Myocyte (in vitro differentiated cells): ENCODE measurements around the gene CEP350. TPM values are rescaled to one million over a fixed set of nuclear protein-coding genes. Genes with fewer than 3 reads are reported as not detected.
"Not testable (repeated sequence)": the region's sequence is repeated elsewhere in the genome, so short reads cannot be mapped to it uniquely, and the experiment has no call there.

Source experiments
- DNase-seq: peaks from one replicate; pipeline ENCODE4 v3.0.0-alpha.2; 2012; ENCODE audit warnings: low read depth
- total RNA-seq: library from RNA; depleted of rRNA; stranded (reverse); fragments of >200 nt; gene quantifications from 2 replicates; pipeline ENCODE4 v1.2.3, GENCODE V29; 2014

CEP350 gene
- total RNA-seq, 1 donor from 2014 or later: 58.0 TPM

DNA sequence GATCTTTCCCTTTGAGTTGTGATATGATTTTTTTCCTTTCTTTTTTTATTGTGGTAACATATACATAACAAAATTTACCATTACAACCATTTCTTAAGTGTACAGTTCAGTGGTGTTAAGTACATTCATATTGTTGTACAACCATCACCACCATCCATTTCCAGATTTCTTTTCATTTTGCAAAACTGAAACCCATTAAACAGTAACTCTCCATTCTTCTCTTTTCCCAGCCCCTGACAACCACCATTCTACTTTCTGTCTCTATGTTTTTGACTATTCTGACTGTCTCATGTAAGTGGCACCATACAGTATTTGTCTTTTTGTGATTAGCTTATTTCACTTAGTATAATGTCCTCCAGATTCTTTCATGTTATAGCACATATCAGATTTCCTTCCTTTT is 30.3 kb downstream of the CEP350 start:
- DNase-seq: no peak

- no peak for DNase-seq
These were observed 36.2 kb downstream of the CEP350 start for GRCh38 chr1:179990847-179991246.

DNA sequence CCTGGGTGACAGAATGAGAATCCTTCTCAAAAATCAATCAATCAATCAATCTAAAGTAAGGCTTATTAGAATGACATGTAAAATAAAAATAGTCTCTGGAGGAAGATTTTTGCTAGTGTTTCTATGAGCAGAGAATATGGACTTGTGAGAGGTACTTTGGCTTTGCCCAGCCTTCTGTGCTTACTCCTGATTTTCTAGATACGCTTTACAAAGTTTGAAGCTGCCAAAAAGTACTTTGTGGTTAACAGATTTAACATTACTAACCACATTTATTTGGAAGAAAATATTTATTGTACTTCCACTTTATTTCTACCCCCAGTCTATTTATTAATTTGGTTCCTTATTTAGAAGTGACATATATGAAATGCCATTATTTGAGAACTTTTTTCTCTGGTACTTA is 41.0 kb downstream of the CEP350 start:
- no peak for DNase-seq

DNA sequence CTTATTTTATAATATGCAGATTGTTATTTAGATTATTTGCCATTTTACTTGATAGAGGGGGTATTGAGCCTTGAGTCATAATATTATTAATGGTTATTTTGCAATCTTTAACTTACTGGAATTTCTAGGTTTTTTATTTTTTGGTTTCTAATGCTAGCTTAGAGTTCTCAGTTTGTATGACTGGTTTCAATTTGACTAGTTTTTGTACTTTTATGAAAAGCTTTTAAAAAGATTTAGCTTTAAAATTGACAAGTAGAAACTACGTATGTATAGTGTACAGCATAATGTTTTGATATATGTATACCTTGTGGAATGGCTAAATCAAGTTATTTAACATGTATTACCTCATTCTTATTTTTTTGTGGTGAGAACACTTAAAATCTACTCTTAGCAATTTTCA is 41.5 kb downstream of the CEP350 start:
- DNase-seq: no peak

- DNase-seq: no peak
These were observed 46.0 kb downstream of the CEP350 start for GRCh38 chr1:180000575-180000974.

- DNase-seq: no peak
These were observed 47.8 kb downstream of the CEP350 start for GRCh38 chr1:180002437-180002836.

- peak; percentile 52 for DNase-seq
These were observed 48.6 kb downstream of the CEP350 start for GRCh38 chr1:180003026-180003695.

GRCh38 chr1:180006762-180007161 is 52.2 kb downstream of the CEP350 start:
- not testable (repeated sequence) for DNase-seq

DNA sequence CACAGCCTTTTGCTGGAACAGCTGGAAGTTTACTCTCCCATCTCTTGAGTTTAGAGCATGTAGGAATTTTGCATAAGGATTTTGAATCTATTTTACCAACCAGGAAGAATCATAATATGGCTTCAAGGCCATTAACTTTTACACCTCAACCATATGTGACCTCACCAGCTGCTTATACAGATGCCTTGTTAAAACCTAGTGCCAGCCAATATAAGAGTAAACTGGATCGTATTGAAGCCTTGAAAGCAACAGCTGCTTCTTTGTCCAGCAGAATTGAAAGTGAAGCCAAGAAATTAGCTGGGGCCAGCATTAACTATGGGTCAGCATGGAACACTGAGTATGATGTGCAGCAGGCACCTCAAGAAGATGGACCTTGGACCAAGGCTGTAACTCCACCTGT is 65.4 kb downstream of the CEP350 start:
- peak; percentile 44 for DNase-seq

GRCh38 chr1:180026556-180026955 is 71.9 kb downstream of the CEP350 start:
- no peak for DNase-seq

- DNase-seq: peak; percentile 27
These were observed 73.4 kb downstream of the CEP350 start for GRCh38 chr1:180027949-180028445.

DNA sequence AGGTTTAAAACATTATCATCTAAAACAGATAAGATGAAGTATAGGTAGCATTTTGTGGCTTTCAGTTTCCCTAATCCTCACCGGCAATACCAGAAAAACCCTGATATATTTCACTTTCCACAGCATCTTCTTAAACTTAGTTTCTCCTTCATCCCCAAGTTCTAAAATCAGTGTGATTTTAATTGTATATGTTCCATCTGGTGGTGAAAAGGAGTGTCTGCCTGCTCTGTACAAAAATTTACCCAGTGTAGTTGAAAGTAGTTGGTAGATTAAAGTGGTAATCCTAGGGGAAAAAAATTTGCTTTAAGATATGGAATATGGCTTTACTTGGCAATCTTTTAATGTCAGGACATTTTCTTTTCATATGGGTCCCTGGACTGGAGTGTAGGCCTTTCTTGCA is 74.3 kb downstream of the CEP350 start:
- no peak for DNase-seq

- DNase-seq: no peak
These were observed 75.0 kb downstream of the CEP350 start for GRCh38 chr1:180029524-180030135.

DNA sequence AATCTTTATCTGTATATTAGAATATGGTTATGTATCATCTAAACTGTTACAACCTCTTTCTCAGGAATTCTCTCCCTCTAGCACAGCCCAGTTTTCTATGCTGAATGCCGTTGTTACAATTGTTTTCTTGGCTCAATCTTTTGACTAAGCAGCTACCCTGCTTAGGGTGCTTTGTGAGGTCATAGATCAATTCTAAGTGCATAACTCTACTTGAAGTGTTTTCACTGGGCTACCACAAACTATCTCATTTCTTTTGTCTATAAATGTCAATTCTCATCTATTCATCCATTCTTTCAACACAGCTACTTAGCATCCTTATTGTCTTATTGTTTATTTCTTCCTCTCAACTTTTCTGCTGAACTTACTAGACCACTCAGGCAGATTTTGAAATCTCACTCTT is 77.1 kb downstream of the CEP350 start:
- DNase-seq: no peak

- no peak for DNase-seq
These were observed 78.8 kb downstream of the CEP350 start for GRCh38 chr1:180033390-180033789.

- peak; percentile 31 for DNase-seq
These were observed 85.4 kb downstream of the CEP350 start for GRCh38 chr1:180040034-180040433.

GRCh38 chr1:180041582-180041981 is 87.0 kb downstream of the CEP350 start:
- no peak for DNase-seq

DNA sequence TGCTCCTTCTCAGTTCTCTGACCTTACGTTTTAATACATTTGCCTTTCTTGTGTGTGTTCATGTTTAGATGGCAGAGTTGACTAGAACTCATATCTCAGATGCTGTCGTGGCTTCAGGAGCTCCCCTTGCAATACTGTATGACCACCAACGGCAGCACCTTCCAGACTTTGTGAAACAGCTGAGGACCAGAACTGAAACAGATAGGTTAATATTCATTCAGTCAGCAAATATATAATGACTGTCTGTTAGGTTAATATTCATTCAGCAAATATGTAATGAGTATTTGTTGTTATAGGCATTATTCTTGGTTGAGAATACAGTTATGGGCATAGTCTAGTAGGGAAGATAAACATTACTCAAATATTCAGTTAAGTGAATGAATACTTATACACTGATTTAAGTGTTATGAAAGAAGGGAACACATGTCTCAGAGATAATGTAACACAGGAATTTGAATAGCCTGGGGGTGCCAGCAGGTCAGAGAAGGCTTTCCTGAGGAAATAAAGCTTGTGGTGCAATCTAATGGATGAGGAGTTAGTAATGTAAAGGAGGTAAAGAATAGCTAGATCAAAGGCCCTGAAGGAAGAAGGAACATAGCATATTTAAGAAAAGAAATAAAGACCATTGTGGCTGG is 88.5 kb downstream of the CEP350 start:
- DNase-seq: peak; percentile 9

DNA sequence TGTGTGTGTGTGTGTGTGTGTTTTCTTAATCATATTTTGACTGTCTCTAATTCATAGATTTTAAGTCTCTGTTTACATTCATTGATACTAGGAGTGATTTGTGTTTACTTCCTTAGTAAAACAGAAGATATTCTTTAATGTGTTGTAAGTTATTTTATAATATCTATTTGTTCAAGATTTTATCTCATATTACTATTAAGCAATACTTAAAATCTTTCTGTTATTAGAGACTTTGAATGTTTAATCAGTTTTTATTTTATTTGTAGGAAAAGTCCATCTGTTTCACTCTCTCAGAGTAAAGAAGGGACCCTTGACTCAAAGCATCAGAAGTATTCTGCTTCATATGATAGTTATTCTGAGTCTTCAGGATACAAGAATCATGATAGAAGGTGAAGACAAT is 89.2 kb downstream of the CEP350 start:
- no peak for DNase-seq

GRCh38 chr1:180046674-180047073 is 92.1 kb downstream of the CEP350 start:
- no peak for DNase-seq

GRCh38 chr1:180053594-180054567 is 99.3 kb downstream of the CEP350 start:
- no peak for DNase-seq
